ENCODE measurements around the gene CDA.

GRCh38 chr1:20571427-20571826 lies 17.5 kb upstream of the CDA start:
- no peak for TF ChIP-seq CTCF (IDR thresholded peaks at IDR 0.05)
- no peak for TF ChIP-seq POLR2AphosphoS5 (IDR thresholded peaks at IDR 0.05)
- no peak for TF ChIP-seq POLR2A (IDR thresholded peaks at IDR 0.05)
